Erythroblast (primary cell): Measurements from ENCODE around the gene DAZL.
"Not testable (repeated sequence)": the region's sequence is repeated elsewhere in the genome, so short reads cannot be mapped to it uniquely, and the experiment has no call there.

Source experiments
- DNase-seq, 2 experiments: peaks; one replicate each; lab custom pipeline; 2025; lab: John Stamatoyannopoulos, UW
- GATA1 ChIP-seq: IDR thresholded peaks from 2 replicates; pipeline ENCODE4 v1.6.1; 2011; ENCODE audit warnings: low read depth, mild to moderate bottlenecking, control low read depth, low read length, moderate library complexity
- POLR2A ChIP-seq: IDR thresholded peaks from 2 replicates; pipeline ENCODE4 v1.6.1; 2011; ENCODE audit warnings: mild to moderate bottlenecking, low read length

The DAZL gene

GRCh38 chr3:16604887-16605602 lies at the start of gene DAZL:
Gene DAZL, minus strand, starts transcription at chr3:16605423. Its CDS starts 218 bp downstream, at chr3:16605205.
- TF ChIP-seq GATA1 (no peak), POLR2A (no peak)
- DNase-seq, result no peak

- TF ChIP-seq GATA1, result no peak
- no peak for TF ChIP-seq POLR2A
- peak; percentile 10 to 42 for DNase-seq
Observed at GRCh38 chr3:16654976-16655375, 49.8 kb upstream of the DAZL start.

DNA sequence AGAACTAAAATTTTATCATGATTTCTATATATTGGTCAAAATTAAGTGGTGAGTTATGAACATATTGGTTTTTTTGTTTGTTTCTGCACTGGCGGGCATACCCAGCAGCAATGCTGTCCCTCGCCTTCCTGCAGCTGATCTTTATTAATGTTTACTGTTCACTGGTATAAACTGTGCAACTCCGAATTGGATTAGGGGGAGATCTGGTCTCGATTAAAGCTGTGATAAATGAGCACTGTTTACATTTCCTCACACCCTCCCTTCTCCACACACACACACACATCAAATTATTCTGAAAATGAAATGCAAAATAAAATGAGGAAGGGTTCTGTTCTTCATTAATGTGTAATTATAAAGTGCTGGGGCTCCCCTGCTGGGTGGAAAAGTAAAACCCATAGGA lies 48.5 kb upstream of the DAZL start:
- TF ChIP-seq POLR2A, result no peak

DNA sequence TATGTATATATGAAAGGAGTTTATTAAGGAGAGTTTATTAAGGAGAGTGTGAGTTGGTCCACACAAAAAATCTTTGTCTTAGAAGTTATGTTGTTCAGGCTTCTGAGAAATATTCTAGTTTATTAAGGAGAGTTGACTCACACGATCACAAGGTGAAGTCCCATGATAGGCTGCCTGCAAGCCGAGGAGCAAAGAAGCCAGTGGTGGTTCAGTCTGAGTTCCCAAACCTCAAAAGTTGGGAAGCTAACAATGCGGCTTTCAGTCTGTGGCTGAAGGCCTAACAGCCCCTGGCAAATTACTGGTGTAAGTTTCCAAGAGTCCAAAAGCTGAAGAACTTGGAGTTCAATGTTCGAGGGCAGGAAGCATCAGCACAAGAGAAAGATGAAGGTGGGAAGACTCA lies 42.4 kb upstream of the DAZL start:
- no peak for TF ChIP-seq GATA1
- no peak for TF ChIP-seq POLR2A
- no peak for DNase-seq

More for the DNA sequence above, 48.5 kb upstream of the DAZL start:
- no peak for DNase-seq

DNA sequence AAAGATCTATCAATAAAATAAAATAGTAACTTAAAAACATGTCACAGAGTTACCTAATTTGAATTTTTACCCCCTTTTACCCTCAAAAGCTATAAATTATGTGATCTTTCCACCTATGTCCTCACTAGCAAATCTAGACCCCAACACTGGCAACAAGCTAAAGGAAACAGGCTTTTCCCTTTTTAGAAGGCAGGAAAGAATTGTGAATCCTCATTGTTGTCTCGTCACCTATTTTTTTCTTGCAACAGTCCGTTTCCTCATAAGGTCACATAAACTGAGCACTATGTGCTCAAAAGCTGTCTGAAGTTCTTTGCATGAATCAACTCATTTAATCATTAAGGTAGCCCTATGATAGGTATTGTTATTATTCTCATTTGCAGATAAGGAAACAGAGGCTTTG lies 34.6 kb upstream of the DAZL start:
- no peak for DNase-seq
- no peak for TF ChIP-seq GATA1
- no peak for TF ChIP-seq POLR2A

DNA sequence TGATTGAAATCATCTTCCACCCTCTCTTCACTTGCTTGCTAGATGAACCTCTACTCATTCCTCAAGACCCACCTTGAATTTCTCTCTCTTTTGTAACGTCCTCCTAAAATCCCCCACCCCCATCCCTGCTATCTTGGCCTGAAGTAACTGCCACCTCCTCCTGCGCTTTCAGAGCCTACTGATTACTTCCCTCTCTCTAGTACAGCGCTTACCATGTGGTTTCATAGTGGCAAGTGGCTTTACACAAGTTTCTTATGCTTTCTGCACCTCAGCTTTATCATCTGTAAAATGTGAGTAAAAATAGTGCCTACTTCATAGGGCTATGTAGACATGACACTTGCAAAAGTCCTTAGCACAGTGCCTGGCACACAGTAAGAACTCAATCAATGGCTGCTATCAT lies 28.7 kb upstream of the DAZL start:
- TF ChIP-seq GATA1, result no peak
- no peak for TF ChIP-seq POLR2A
- DNase-seq, result no peak

DNA sequence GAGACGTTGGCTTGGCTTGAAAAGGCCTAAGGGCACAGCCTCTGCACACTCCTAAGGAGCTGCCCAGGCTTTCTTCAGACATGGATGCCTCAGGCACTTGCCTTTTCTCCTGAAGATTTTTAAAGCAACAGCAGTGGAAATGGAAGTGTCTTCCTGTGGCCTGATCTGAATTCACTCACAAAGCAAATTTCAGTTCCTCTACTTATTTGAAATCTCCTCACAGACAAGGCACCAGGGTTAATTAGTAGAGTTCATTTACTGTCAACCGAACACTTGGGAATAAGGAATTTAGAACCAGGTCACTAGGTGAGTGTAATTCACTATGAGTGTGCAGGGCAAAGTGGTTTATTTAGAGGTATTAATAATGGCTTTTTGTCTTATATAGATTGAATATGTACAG lies 27.2 kb upstream of the DAZL start:
- TF ChIP-seq GATA1, result no peak
- TF ChIP-seq POLR2A, result no peak
- DNase-seq, result no peak

GRCh38 chr3:16618721-16619120 lies 13.5 kb upstream of the DAZL start:
- DNase-seq, result no peak
- TF ChIP-seq GATA1 (no peak), POLR2A (no peak)

DNA sequence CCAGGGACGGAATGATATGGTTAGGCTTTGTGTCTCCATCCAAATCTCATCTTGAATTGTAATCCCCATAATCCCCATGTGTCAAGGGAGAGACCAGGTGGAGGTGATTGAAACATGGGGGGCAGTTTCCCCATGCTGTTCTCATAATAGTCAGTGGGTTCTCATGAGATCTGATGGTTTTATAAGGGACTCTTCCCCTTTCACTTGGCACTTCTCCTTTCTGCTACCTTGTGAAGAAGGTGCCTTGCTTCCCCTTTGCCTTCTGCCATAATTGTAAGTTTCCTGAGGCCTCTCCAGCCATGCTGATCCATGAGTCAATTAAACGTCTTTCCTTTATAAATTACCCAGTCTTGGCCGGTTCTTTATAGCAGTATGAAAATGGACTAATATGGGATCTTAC lies 11.9 kb upstream of the DAZL start:
- DNase-seq, result not testable (repeated sequence)

- TF ChIP-seq POLR2A, result no peak
- no peak for TF ChIP-seq GATA1
- no peak for DNase-seq
Observed at GRCh38 chr3:16616083-16616482, 10.9 kb upstream of the DAZL start.

- DNase-seq, result no peak
- TF ChIP-seq POLR2A, result no peak
- no peak for TF ChIP-seq GATA1
Observed at GRCh38 chr3:16614033-16615031, 9.1 kb upstream of the DAZL start.

GRCh38 chr3:16609927-16610580 lies 4.8 kb upstream of the DAZL start:
- TF ChIP-seq GATA1 (no peak), POLR2A (no peak)
- DNase-seq, result no peak

DNA sequence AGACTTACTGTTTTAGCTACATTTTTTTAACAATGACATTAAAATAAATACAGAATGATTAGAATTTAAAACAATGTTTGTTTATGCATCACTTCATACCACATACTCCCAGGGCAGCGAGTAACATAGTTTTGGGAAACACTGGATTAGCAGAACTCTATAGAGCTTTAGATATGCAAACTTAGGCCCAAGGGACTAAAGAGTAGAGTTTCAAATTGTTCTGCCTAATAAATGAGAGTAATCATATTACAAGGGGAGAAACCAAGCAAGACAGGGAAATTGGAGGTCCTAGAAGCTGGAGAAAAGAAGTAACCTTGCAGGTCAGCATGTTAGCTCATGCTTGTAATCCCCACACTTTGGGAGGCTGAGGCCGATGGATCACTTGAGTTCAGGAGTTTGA lies 3.6 kb upstream of the DAZL start:
- TF ChIP-seq POLR2A, result no peak
- DNase-seq, result no peak

DNA sequence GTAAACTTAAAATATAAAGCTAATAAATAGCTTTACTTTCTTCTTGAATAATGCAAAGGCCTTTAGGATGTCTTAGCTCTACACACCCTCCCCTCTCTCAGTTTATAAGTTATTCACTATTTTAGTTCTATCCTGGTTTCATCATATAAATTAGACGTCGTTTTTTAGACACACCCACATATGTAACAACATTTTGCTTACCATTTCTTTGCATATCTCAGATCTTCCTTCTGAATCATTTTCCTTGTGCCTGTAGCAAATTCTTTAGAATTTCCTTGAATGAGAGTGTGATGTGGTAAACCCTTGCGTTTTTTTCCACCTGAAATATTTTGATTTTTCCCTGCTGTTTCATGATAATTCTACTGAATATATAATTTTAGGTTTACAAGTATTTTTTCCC lies 2.5 kb upstream of the DAZL start:
- DNase-seq, result no peak
- TF ChIP-seq GATA1, result no peak
- no peak for TF ChIP-seq POLR2A
